Activated T-cell treated with anti-CD3 and anti-CD28 coated beads, Interleukin-2, amount 50 U/mL, for 24 hours (primary cell): ENCODE data around the gene ZCRB1.
"Not testable (repeated sequence)": the region's sequence is repeated elsewhere in the genome, so short reads cannot be mapped to it uniquely, and the experiment has no call there.

Source experiments
- DNase-seq: peaks from one replicate; pipeline ENCODE4 v3.0.0-alpha.2; 2020
- H3K27ac Mint-ChIP-seq: 2 replicates; pipeline ENCODE4 v1.8.0; 2020; ENCODE audit warnings: mild to moderate bottlenecking, mixed read lengths
- H3K27me3 Mint-ChIP-seq: 2 replicates; pipeline ENCODE4 v1.8.0; 2020; ENCODE audit warnings: mixed read lengths
- H3K36me3 Mint-ChIP-seq: 2 replicates; pipeline ENCODE4 v1.8.0; 2020; ENCODE audit warnings: low read depth, mixed read lengths
- H3K4me1 Mint-ChIP-seq: 2 replicates; pipeline ENCODE4 v1.8.0; 2020; ENCODE audit warnings: low read depth, mixed read lengths
- H3K4me3 Mint-ChIP-seq: 2 replicates; pipeline ENCODE4 v1.8.0; 2020; ENCODE audit warnings: mild to moderate bottlenecking, moderate library complexity, mixed read lengths
- H3K9me3 Mint-ChIP-seq: 2 replicates; pipeline ENCODE4 v1.8.0; 2020; ENCODE audit warnings: mixed read lengths

Gene ZCRB1

GRCh38 chr12:42325653-42326474, at the start of gene ZCRB1, which contains the start of gene PPHLN1:
Gene ZCRB1 (minus strand): TSS chr12:42326094. CDS start chr12:42324102, 1,992 bp downstream.
Gene PPHLN1 (plus strand): TSS chr12:42326167. CDS start chr12:42335903, 9,736 bp downstream.
- peaks cover 44% of the 10 kb centered on the region for H3K4me1 Mint-ChIP-seq
- H3K27ac Mint-ChIP-seq = peak within 1 kb of the TSS; percentile 97
- peak within 1 kb of the TSS; percentile 99 for H3K4me3 Mint-ChIP-seq
- DNase-seq = peak; percentile 86
- H3K9me3 Mint-ChIP-seq = no peaks in the 10 kb centered on the region
- peaks cover 64% of the 10 kb centered on the region for H3K36me3 Mint-ChIP-seq
- no peaks in the 10 kb centered on the region for H3K27me3 Mint-ChIP-seq

- no peak for DNase-seq
- no peak overlapping the region for H3K4me3 Mint-ChIP-seq
- H3K27me3 Mint-ChIP-seq = no peaks in the 10 kb centered on the region
- peaks cover 5% of the 10 kb centered on the region for H3K4me1 Mint-ChIP-seq
- no peaks in the 10 kb centered on the region for H3K9me3 Mint-ChIP-seq
- peaks cover 50% of the 10 kb centered on the region for H3K36me3 Mint-ChIP-seq
- no peak overlapping the region for H3K27ac Mint-ChIP-seq
Observed at GRCh38 chr12:42373669-42374068, 47.8 kb upstream of the ZCRB1 start.

- Mint-ChIP-seq H3K27ac (no peak overlapping the region), H3K4me3 (no peak overlapping the region), H3K9me3 (no peaks in the 10 kb centered on the region), H3K36me3 (peaks cover 40% of the 10 kb centered on the region), H3K4me1 (peaks cover 5% of the 10 kb centered on the region), H3K27me3 (no peaks in the 10 kb centered on the region)
- no peak for DNase-seq
Observed at GRCh38 chr12:42372154-42372791, 46.4 kb upstream of the ZCRB1 start.

GRCh38 chr12:42370013-42370412, 44.1 kb upstream of the ZCRB1 start:
- no peaks in the 10 kb centered on the region for H3K9me3 Mint-ChIP-seq
- peaks cover 19% of the 10 kb centered on the region for H3K36me3 Mint-ChIP-seq
- no peaks in the 10 kb centered on the region for H3K27me3 Mint-ChIP-seq
- no peak overlapping the region for H3K4me3 Mint-ChIP-seq
- peaks cover 13% of the 10 kb centered on the region for H3K4me1 Mint-ChIP-seq
- DNase-seq = no peak
- peak overlapping the region; percentile 6 for H3K27ac Mint-ChIP-seq

GRCh38 chr12:42365486-42365885, 39.6 kb upstream of the ZCRB1 start:
- no peak for DNase-seq
- Mint-ChIP-seq H3K27me3 (no peaks in the 10 kb centered on the region), H3K9me3 (no peaks in the 10 kb centered on the region), H3K4me3 (no peak overlapping the region), H3K4me1 (peaks cover 41% of the 10 kb centered on the region), H3K27ac (peak overlapping the region; percentile 5), H3K36me3 (peaks cover 34% of the 10 kb centered on the region)

GRCh38 chr12:42364692-42365091, 38.8 kb upstream of the ZCRB1 start:
- H3K27ac Mint-ChIP-seq = no peak overlapping the region
- peaks cover 37% of the 10 kb centered on the region for H3K36me3 Mint-ChIP-seq
- no peak for DNase-seq
- no peaks in the 10 kb centered on the region for H3K9me3 Mint-ChIP-seq
- no peak overlapping the region for H3K4me3 Mint-ChIP-seq
- H3K27me3 Mint-ChIP-seq = no peaks in the 10 kb centered on the region
- peaks cover 45% of the 10 kb centered on the region for H3K4me1 Mint-ChIP-seq

GRCh38 chr12:42362647-42363260, 36.9 kb upstream of the ZCRB1 start:
- Mint-ChIP-seq H3K27ac (peak overlapping the region; percentile 65), H3K4me1 (peaks cover 49% of the 10 kb centered on the region)

GRCh38 chr12:42361909-42362646, 36.2 kb upstream of the ZCRB1 start:
- no peaks in the 10 kb centered on the region for H3K27me3 Mint-ChIP-seq
- peaks cover 49% of the 10 kb centered on the region for H3K4me1 Mint-ChIP-seq
- H3K36me3 Mint-ChIP-seq = peaks cover 54% of the 10 kb centered on the region
- no peak for DNase-seq
- no peak overlapping the region for H3K4me3 Mint-ChIP-seq
- no peaks in the 10 kb centered on the region for H3K9me3 Mint-ChIP-seq
- peak overlapping the region; percentile 65 for H3K27ac Mint-ChIP-seq

More at GRCh38 chr12:42362647-42363260, 36.9 kb upstream of the ZCRB1 start:
- Mint-ChIP-seq H3K9me3 (no peaks in the 10 kb centered on the region), H3K36me3 (peaks cover 49% of the 10 kb centered on the region), H3K4me3 (no peak overlapping the region), H3K27me3 (no peaks in the 10 kb centered on the region)
- no peak for DNase-seq

- H3K27me3 Mint-ChIP-seq = no peaks in the 10 kb centered on the region
Observed at GRCh38 chr12:42360747-42361403, 35.0 kb upstream of the ZCRB1 start.

GRCh38 chr12:42356344-42356743, 30.4 kb upstream of the ZCRB1 start:
- Mint-ChIP-seq H3K4me3 (no peak overlapping the region), H3K36me3 (peaks cover 65% of the 10 kb centered on the region), H3K27me3 (no peaks in the 10 kb centered on the region), H3K4me1 (peaks cover 18% of the 10 kb centered on the region), H3K27ac (no peak overlapping the region), H3K9me3 (no peaks in the 10 kb centered on the region)
- DNase-seq = no peak

More at GRCh38 chr12:42360747-42361403, 35.0 kb upstream of the ZCRB1 start:
- H3K36me3 Mint-ChIP-seq = peaks cover 65% of the 10 kb centered on the region
- peak overlapping the region; percentile 87 for H3K27ac Mint-ChIP-seq
- DNase-seq = no peak
- H3K4me1 Mint-ChIP-seq = peaks cover 45% of the 10 kb centered on the region
- no peaks in the 10 kb centered on the region for H3K9me3 Mint-ChIP-seq
- no peak overlapping the region for H3K4me3 Mint-ChIP-seq

GRCh38 chr12:42350021-42350407, 24.1 kb upstream of the ZCRB1 start:
- not testable (repeated sequence) for H3K9me3 Mint-ChIP-seq, H3K27ac Mint-ChIP-seq, H3K4me3 Mint-ChIP-seq

GRCh38 chr12:42349119-42350020, 23.5 kb upstream of the ZCRB1 start:
- not testable (repeated sequence) for H3K27ac Mint-ChIP-seq, H3K9me3 Mint-ChIP-seq, H3K27me3 Mint-ChIP-seq, H3K4me3 Mint-ChIP-seq, DNase-seq
- Mint-ChIP-seq H3K36me3 (peaks cover 50% of the 10 kb centered on the region), H3K4me1 (peaks cover 20% of the 10 kb centered on the region)

More at GRCh38 chr12:42350021-42350407, 24.1 kb upstream of the ZCRB1 start:
- H3K27me3 Mint-ChIP-seq, DNase-seq: not testable (repeated sequence)
- H3K36me3 Mint-ChIP-seq = peaks cover 54% of the 10 kb centered on the region
- peaks cover 17% of the 10 kb centered on the region for H3K4me1 Mint-ChIP-seq

- Mint-ChIP-seq H3K36me3 (peaks cover 58% of the 10 kb centered on the region), H3K9me3 (no peaks in the 10 kb centered on the region), H3K27ac (no peak overlapping the region), H3K4me1 (peaks cover 40% of the 10 kb centered on the region), H3K4me3 (no peak overlapping the region), H3K27me3 (no peaks in the 10 kb centered on the region)
- DNase-seq = no peak
Observed at GRCh38 chr12:42346403-42347002, 20.6 kb upstream of the ZCRB1 start.
